AG09319 (cell line): Measurements from ENCODE around the gene PITPNB.

ENCODE experiments used
- DNase-seq: peaks from one replicate; pipeline ENCODE4 v3.0.0-alpha.2; 2010; ENCODE audit warnings: low read depth; ENCODE audit errors: extremely low read depth
- CTCF ChIP-seq: IDR thresholded peaks from 2 replicates; pipeline ENCODE4 v1.5.1; 2011; ENCODE audit warnings: low read depth, mild to moderate bottlenecking, inconsistent platforms, low read length, moderate library complexity

The PITPNB gene

GRCh38 chr22:27880778-27881394 is 38.2 kb downstream of the PITPNB start:
- TF ChIP-seq CTCF = peak; percentile 65
- DNase-seq = peak; percentile 73

- no peak for DNase-seq
- peak; percentile 63 for TF ChIP-seq CTCF
These were observed 39.1 kb downstream of the PITPNB start for GRCh38 chr22:27879923-27880322.

GRCh38 chr22:27878541-27878940 is 40.5 kb downstream of the PITPNB start:
- no peak for TF ChIP-seq CTCF
- DNase-seq = no peak

GRCh38 chr22:27877501-27877900 is 41.6 kb downstream of the PITPNB start:
- no peak for TF ChIP-seq CTCF
- no peak for DNase-seq

GRCh38 chr22:27876684-27877083 is 42.4 kb downstream of the PITPNB start:
- no peak for TF ChIP-seq CTCF
- no peak for DNase-seq

- no peak for TF ChIP-seq CTCF
- no peak for DNase-seq
These were observed 43.1 kb downstream of the PITPNB start for GRCh38 chr22:27875951-27876350.

- no peak for TF ChIP-seq CTCF
- no peak for DNase-seq
These were observed 44.3 kb downstream of the PITPNB start for GRCh38 chr22:27874764-27875163.
